Stomach (tissue), 4 donors: ENCODE results near the gene CFAP74.

Source experiments
- CTCF ChIP-seq, 7 experiments: fragments of 450-650 bp in 4 of 7; fragments of 200-600 bp in 3 of 7; sonication (generic) in 3 of 7; IDR thresholded peaks; one replicate each; pipeline ENCODE4 v1.5.1; 2016 to 2019; ENCODE audit warnings: antibody characterized with exemption in 7 of 7, control low read depth in 2 of 7, mild to moderate bottlenecking in 1 of 7
- POLR2A ChIP-seq, 4 donors: fragments of 450-650 bp; IDR thresholded peaks; one replicate each; pipeline ENCODE4 v1.6.1; 2016; ENCODE audit warnings: antibody characterized with exemption in 4 of 4, control low read depth in 2 of 4, mild to moderate bottlenecking in 1 of 4, moderate library complexity in 1 of 4
- POLR2AphosphoS5 ChIP-seq, 3 donors: sonication (generic); formaldehyde crosslinking; IDR thresholded peaks; one replicate each; pipeline ENCODE4 v1.6.1; 2016; ENCODE audit warnings: antibody characterized with exemption in 3 of 3

DNA sequence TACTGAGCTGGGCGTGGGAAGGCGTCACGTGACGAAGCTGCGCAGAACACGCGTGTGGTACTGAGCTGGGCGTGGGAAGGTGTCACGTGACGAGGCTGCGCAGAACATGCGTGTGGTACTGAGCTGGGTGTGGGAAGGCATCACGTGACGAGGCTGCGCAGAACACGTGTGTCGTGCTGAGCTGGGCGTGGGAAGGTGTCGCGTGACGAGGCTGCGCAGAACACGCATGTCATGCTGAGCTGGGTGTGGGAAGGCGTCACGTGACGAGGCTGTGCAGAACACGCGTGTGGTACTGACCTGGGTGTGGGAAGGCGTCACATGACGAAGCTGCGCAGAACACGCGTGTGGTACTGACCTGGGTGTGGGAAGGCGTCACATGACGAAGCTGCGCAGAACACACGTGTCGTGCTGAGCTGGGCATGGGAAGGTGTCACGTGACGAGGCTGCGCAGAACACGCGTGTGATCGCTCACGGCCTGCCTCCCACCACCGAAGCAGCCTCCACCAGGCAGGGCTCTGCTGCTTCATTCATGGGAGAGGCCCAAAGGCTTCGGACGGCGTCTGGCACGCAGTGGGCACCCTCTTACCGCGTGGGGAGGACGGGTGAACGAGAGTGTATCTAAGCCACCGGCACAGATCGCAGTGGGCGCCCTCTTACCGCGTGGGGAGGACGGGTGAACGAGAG lies 24.0 kb downstream of the CFAP74 start:
- TF ChIP-seq POLR2A (IDR thresholded peaks at IDR 0.05) (no peak), CTCF (IDR thresholded peaks at IDR 0.05) (no peak), POLR2AphosphoS5 (IDR thresholded peaks at IDR 0.05) (no peak)
